ENCODE measurements around the gene PACSIN3. TPM values are rescaled to one million over a fixed set of nuclear protein-coding genes. Genes with fewer than 3 reads are reported as not detected.

PACSIN3 gene
- total RNA-seq, 6 experiments from 2014 or later, result 9.6 to 31.1 (median 25.0) TPM

DNA sequence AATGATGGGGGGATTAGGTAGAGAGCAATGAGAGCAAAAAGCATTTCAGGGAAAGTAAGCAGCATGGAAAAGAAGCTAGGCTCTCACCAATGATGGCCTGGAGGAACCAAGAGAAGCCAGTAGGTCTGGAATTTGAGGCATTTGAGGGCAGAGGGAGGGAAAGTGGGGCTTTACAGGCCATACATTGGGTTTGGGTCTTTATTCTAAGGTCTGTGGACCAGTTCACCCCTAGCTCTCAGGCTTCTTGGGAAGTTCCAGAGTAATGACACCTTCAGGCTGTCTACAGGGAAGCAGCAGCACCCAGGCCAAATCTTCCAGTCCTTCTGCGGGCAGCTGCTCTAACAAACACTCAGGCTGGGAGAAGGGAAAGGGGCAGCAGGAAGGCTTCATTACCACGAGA lies 39.0 kb downstream of the PACSIN3 start:
- no peaks in the 10 kb centered on the region for H3K36me3 ChIP-seq
- H3K9me3 ChIP-seq, result no peaks in the 10 kb centered on the region
- H3K4me1 ChIP-seq, result no peaks in the 10 kb centered on the region
- H3K27ac ChIP-seq, result no peak overlapping the region
- no CpG with 5 or more reads among the region's 2 CpGs for WGBS (ENCODE audit: insufficient coverage, low coverage, low lambda C conversion rate, missing lambda C conversion rate)
- H3K4me3 ChIP-seq, result no peak overlapping the region
- no peak for TF ChIP-seq POLR2A (IDR thresholded peaks at IDR 0.05)
- TF ChIP-seq, protein P1, sequence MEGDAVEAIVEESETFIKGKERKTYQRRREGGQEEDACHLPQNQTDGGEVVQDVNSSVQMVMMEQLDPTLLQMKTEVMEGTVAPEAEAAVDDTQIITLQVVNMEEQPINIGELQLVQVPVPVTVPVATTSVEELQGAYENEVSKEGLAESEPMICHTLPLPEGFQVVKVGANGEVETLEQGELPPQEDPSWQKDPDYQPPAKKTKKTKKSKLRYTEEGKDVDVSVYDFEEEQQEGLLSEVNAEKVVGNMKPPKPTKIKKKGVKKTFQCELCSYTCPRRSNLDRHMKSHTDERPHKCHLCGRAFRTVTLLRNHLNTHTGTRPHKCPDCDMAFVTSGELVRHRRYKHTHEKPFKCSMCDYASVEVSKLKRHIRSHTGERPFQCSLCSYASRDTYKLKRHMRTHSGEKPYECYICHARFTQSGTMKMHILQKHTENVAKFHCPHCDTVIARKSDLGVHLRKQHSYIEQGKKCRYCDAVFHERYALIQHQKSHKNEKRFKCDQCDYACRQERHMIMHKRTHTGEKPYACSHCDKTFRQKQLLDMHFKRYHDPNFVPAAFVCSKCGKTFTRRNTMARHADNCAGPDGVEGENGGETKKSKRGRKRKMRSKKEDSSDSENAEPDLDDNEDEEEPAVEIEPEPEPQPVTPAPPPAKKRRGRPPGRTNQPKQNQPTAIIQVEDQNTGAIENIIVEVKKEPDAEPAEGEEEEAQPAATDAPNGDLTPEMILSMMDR (IDR thresholded peaks at IDR 0.05), result no peak
- DNase-seq (no peak), ATAC-seq (no peak)
- intact Hi-C loops (cut with DNase I), result loop anchor here in 1 of 2 donors (10.0 kb wide), 1 partner anchor 58 kb away; no protein-coding TSS in a partner anchor
- H3K27me3 ChIP-seq, result no peaks in the 10 kb centered on the region

DNA sequence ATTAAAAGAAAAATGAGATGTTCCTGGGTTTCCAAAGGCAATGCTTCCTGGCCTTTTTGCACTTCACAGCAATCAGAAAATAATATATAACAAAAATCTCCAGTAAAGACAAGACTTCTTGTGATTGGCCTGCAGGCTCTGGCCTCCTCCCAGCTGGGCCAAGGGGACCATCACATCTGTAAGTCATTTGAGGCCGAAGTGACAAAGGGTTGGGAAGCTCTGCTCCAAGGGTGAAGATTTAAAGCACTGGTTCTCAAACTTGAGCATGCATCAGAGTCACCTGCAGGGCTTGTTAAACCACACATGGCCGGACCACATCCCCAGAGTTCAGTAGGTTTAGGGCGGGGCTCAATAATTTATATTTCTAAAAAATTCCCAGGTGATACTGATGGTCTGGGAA lies 41.7 kb downstream of the PACSIN3 start:
- WGBS (ENCODE audit: insufficient coverage, low coverage, low lambda C conversion rate, missing lambda C conversion rate), result 84% methylated on average over 3 of the region's 3 CpGs
- H3K36me3 ChIP-seq, result no peaks in the 10 kb centered on the region
- no peak for ATAC-seq
- no peak for DNase-seq
- H3K27me3 ChIP-seq, result no peaks in the 10 kb centered on the region
- no peaks in the 10 kb centered on the region for H3K4me1 ChIP-seq
- no peaks in the 10 kb centered on the region for H3K9me3 ChIP-seq
- no peak overlapping the region for H3K27ac ChIP-seq
- H3K4me3 ChIP-seq, result no peak overlapping the region
- intact Hi-C loops (cut with DNase I), result loop anchor here in 1 of 2 donors (10.0 kb wide), 1 partner anchor 60 kb away; no protein-coding TSS in a partner anchor
- TF ChIP-seq POLR2A (IDR thresholded peaks at IDR 0.05), result no peak
- TF ChIP-seq, protein P1 (IDR thresholded peaks at IDR 0.05), result no peak

DNA sequence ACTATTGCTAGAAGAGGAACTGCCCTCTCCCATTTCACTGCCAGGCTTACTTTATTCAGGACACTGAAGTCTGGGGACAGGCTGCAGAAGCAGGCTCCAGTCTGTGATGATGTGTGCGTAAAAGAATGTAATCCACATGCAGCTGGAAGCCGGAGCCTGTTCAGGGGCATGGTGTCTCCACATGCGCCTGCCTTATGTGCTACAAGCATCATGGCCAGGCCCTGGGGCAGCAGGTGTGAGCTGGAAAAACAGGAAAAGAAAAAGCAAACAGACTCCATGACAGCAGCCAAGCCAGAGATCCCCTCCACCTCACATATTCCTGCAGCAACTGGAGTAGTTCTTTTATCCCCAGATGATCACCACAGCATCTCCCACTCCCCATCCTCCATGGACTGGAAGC lies 42.9 kb downstream of the PACSIN3 start:
- Histone ChIP-seq H3K27ac (no peak overlapping the region), H3K36me3 (no peaks in the 10 kb centered on the region), H3K4me1 (no peaks in the 10 kb centered on the region), H3K27me3 (no peaks in the 10 kb centered on the region), H3K9me3 (no peaks in the 10 kb centered on the region), H3K4me3 (no peak overlapping the region)
- TF ChIP-seq POLR2A (IDR thresholded peaks at IDR 0.05), result no peak
- TF ChIP-seq, protein P1 (IDR thresholded peaks at IDR 0.05), result no peak
- 100% methylated on average over 1 of the region's 3 CpGs for WGBS (ENCODE audit: insufficient coverage, low coverage, low lambda C conversion rate, missing lambda C conversion rate)
- peak; percentile 24 to 41 (median 38) for ATAC-seq
- no peak for DNase-seq
- intact Hi-C loops (cut with DNase I), result loop anchor here in 1 of 2 donors (10.0 kb wide), 1 partner anchor 61 kb away; no protein-coding TSS in a partner anchor

DNA sequence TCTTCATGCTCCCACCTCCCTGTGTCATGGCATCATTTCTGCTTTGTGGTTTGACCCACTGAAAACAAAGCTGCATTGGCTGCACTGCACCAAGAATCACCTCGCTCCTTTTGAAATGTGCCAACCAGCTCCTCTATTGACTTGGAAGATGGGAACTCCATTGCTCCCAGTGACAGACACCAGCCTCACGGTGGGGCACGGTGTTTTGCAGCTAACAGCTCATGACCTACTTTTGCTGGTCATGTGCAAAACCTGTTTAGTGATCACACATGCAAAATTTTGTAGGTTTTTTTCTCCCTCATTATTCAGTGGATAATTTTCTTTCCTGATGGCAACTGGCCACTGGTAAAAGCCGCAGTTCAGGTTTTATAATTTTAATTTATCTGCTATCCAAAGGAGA lies 46.4 kb downstream of the PACSIN3 start:
- no peak overlapping the region for H3K27ac ChIP-seq
- no peaks in the 10 kb centered on the region for H3K36me3 ChIP-seq
- H3K9me3 ChIP-seq, result no peaks in the 10 kb centered on the region
- ATAC-seq, result no peak
- H3K4me3 ChIP-seq, result no peak overlapping the region
- 72% methylated on average over 3 of the region's 4 CpGs for WGBS (ENCODE audit: insufficient coverage, low coverage, low lambda C conversion rate, missing lambda C conversion rate)
- intact Hi-C loops (cut with DNase I), result loop anchor here in 1 of 2 donors (10.0 kb wide), 1 partner anchor 65 kb away; no protein-coding TSS in a partner anchor
- DNase-seq, result no peak
- no peaks in the 10 kb centered on the region for H3K27me3 ChIP-seq
- TF ChIP-seq, protein P1 (IDR thresholded peaks at IDR 0.05), result no peak
- no peak for TF ChIP-seq POLR2A (IDR thresholded peaks at IDR 0.05)
- no peaks in the 10 kb centered on the region for H3K4me1 ChIP-seq

DNA sequence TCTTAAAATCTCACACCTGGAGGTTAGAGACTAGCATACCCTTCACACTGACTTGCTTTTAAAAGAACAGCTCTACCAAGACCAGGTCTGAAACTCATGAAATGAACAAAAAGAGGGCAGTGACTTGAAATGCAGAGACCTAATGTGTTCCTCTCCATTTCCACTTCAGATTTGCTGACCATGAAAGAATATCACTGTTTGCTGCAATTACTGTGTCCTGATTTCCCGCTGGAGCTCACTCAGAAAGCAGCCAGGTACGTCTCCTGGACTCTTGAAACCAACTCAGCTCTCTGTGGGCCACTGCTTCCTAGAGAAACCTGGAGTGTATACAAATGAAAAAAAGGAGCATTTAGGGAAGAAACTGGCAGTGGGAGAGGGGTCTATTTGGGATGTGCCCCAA lies 48.8 kb downstream of the PACSIN3 start:
- intact Hi-C loops (cut with DNase I), result no loop called here
- ATAC-seq (no peak), DNase-seq (no peak)
- no peaks in the 10 kb centered on the region for H3K9me3 ChIP-seq
- 92% methylated on average over 2 of the region's 2 CpGs for WGBS (ENCODE audit: insufficient coverage, low coverage, low lambda C conversion rate, missing lambda C conversion rate)
- no peak for TF ChIP-seq POLR2A (IDR thresholded peaks at IDR 0.05)
- TF ChIP-seq, protein P1 (IDR thresholded peaks at IDR 0.05), result no peak
- H3K27me3 ChIP-seq, result no peaks in the 10 kb centered on the region
- no peaks in the 10 kb centered on the region for H3K4me1 ChIP-seq
- no peak overlapping the region for H3K27ac ChIP-seq
- H3K36me3 ChIP-seq, result no peaks in the 10 kb centered on the region
- no peak overlapping the region for H3K4me3 ChIP-seq

All from right lobe of liver (tissue), 6 donors.